ENCODE data around the gene F12.
A peak's percentile ranks its signal among the peaks of the same experiment; 100 is the strongest.

F12 gene

DNA sequence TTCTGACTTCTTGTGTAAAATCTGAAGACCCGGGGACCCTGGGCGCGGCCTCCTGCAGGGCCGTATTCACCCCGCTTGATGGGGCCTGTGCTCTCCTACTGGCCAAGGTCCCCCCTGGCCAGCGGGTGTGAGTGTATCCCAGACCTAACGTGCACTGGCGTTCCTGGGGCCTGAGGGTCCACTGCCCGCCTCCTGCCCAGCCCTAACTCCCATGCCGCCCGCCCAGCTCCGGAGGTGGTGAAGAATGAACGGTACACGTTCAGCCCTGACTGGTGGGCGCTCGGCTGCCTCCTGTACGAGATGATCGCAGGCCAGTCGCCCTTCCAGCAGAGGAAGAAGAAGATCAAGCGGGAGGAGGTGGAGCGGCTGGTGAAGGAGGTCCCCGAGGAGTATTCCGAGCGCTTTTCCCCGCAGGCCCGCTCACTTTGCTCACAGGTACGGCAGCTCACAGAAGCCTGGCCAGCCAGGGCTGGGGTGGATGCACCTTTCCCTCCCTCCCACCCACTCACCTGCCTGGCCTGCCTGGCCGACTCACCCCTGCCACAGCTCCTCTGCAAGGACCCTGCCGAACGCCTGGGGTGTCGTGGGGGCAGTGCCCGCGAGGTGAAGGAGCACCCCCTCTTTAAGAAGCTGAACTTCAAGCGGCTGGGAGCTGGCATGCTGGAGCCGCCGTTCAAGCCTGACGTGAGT is 26.6 kb upstream of the F12 start:
- Histone ChIP-seq H3K4me3 (replicated peaks; ENCODE audit: insufficient read depth, low read length) (no peak overlapping the region), H3K27me3 (ENCODE audit: insufficient read depth, poor library complexity, severe bottlenecking) (no peaks in the 10 kb centered on the region), H3K27ac (replicated peaks) (no peak overlapping the region)
- DNase-seq (ENCODE audit: low read depth in 1 of 2, low spot score in 1 of 2): peak in 1 of 2 experiments; percentile 38
- no peak for TF ChIP-seq GABPA (IDR thresholded peaks at IDR 0.05; ENCODE audit: low read depth)
- TF ChIP-seq POLR2AphosphoS5 (IDR thresholded peaks at IDR 0.05; ENCODE audit: low read depth): peak; percentile 64

DNA sequence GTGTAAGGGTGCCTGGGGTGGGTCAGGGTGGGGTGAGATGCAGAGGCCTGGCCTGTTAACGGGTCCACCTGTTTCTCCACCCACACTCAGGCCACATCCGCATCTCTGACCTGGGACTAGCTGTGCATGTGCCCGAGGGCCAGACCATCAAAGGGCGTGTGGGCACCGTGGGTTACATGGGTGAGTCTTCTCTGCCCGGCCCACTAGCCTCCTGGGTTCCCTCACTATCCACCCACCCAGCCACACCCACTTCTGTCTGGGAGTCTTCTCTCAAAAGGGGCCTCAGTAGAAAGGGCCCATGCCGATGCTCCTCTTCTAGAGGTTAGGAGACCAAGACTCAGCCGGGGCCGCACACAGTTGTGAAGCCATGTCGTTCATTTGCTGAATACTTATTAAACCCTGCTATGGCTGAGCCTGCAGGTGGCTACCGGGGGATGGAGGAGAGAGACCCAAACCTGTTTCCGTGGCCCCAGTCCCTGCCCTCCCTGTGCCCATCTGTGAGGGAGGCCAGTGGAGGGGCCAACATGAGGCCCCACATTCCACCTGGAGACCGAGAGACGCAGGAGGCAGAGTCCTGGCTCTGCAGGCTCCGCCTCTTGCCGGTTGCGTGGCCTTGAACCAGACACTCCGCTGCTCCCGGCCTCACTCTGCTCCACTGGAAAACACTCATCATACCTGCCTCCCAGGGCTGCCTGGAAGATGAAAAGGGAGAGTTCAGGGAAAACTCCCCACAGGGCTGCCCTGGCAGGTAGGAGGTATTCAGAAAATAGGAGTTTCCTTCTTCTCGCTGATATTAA is 25.8 kb upstream of the F12 start:
- TF ChIP-seq GABPA (IDR thresholded peaks at IDR 0.05; ENCODE audit: low read depth) (no peak), SPI1 (IDR thresholded peaks at IDR 0.05; ENCODE audit: borderline replicate concordance, low read depth) (no peak), POLR2AphosphoS5 (IDR thresholded peaks at IDR 0.05; ENCODE audit: low read depth) (no peak)
- TF ChIP-seq, protein P1, sequence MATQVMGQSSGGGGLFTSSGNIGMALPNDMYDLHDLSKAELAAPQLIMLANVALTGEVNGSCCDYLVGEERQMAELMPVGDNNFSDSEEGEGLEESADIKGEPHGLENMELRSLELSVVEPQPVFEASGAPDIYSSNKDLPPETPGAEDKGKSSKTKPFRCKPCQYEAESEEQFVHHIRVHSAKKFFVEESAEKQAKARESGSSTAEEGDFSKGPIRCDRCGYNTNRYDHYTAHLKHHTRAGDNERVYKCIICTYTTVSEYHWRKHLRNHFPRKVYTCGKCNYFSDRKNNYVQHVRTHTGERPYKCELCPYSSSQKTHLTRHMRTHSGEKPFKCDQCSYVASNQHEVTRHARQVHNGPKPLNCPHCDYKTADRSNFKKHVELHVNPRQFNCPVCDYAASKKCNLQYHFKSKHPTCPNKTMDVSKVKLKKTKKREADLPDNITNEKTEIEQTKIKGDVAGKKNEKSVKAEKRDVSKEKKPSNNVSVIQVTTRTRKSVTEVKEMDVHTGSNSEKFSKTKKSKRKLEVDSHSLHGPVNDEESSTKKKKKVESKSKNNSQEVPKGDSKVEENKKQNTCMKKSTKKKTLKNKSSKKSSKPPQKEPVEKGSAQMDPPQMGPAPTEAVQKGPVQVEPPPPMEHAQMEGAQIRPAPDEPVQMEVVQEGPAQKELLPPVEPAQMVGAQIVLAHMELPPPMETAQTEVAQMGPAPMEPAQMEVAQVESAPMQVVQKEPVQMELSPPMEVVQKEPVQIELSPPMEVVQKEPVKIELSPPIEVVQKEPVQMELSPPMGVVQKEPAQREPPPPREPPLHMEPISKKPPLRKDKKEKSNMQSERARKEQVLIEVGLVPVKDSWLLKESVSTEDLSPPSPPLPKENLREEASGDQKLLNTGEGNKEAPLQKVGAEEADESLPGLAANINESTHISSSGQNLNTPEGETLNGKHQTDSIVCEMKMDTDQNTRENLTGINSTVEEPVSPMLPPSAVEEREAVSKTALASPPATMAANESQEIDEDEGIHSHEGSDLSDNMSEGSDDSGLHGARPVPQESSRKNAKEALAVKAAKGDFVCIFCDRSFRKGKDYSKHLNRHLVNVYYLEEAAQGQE (IDR thresholded peaks at IDR 0.05; ENCODE audit: insufficient replicate concordance, low read depth): no peak
- TF ChIP-seq, protein P2, sequence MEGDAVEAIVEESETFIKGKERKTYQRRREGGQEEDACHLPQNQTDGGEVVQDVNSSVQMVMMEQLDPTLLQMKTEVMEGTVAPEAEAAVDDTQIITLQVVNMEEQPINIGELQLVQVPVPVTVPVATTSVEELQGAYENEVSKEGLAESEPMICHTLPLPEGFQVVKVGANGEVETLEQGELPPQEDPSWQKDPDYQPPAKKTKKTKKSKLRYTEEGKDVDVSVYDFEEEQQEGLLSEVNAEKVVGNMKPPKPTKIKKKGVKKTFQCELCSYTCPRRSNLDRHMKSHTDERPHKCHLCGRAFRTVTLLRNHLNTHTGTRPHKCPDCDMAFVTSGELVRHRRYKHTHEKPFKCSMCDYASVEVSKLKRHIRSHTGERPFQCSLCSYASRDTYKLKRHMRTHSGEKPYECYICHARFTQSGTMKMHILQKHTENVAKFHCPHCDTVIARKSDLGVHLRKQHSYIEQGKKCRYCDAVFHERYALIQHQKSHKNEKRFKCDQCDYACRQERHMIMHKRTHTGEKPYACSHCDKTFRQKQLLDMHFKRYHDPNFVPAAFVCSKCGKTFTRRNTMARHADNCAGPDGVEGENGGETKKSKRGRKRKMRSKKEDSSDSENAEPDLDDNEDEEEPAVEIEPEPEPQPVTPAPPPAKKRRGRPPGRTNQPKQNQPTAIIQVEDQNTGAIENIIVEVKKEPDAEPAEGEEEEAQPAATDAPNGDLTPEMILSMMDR (IDR thresholded peaks at IDR 0.05; ENCODE audit: insufficient read depth, low read length): no peak
- Histone ChIP-seq H3K27me3 (ENCODE audit: insufficient read depth, poor library complexity, severe bottlenecking) (no peaks in the 10 kb centered on the region), H3K27ac (replicated peaks) (no peak overlapping the region), H3K4me3 (replicated peaks; ENCODE audit: insufficient read depth, low read length) (no peak overlapping the region)
- peak in 1 of 2 experiments; percentile 31 for DNase-seq (ENCODE audit: low read depth in 1 of 2, low spot score in 1 of 2)

DNA sequence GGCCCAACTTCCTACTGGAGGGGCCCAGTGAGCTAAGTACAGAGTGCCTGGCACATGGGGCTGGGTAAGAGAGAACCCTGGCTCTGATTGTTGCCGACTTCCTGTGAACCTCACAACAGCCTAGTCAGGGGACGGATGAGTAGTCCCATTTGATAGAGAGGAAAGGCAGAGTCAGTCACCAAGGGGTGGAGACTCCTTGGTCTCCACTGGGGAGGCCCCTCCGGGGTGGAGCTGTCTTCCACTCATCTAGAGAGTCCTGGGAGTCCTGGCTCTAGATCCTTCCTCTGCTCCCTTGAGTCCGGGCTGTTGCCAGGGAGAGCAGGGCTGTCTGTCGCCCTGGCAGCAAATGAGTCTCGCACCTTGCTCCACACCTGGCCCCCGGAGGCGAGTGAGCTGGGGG is 25.1 kb upstream of the F12 start:
- Histone ChIP-seq H3K27me3 (ENCODE audit: insufficient read depth, poor library complexity, severe bottlenecking) (no peaks in the 10 kb centered on the region), H3K4me3 (replicated peaks; ENCODE audit: insufficient read depth, low read length) (no peak overlapping the region), H3K27ac (replicated peaks) (peak overlapping the region; percentile 20; the same call in 1 of the 2 replicates)
- no peak for TF ChIP-seq POLR2AphosphoS5 (IDR thresholded peaks at IDR 0.05; ENCODE audit: low read depth)
- TF ChIP-seq, protein P2 (IDR thresholded peaks at IDR 0.05; ENCODE audit: insufficient read depth, low read length): no peak
- no peak for TF ChIP-seq SPI1 (IDR thresholded peaks at IDR 0.05; ENCODE audit: borderline replicate concordance, low read depth)
- TF ChIP-seq GABPA (IDR thresholded peaks at IDR 0.05; ENCODE audit: low read depth): no peak
- TF ChIP-seq, protein P1 (IDR thresholded peaks at IDR 0.05; ENCODE audit: insufficient replicate concordance, low read depth): no peak
- no peak for DNase-seq (ENCODE audit: low read depth in 1 of 2, low spot score in 1 of 2)

DNA sequence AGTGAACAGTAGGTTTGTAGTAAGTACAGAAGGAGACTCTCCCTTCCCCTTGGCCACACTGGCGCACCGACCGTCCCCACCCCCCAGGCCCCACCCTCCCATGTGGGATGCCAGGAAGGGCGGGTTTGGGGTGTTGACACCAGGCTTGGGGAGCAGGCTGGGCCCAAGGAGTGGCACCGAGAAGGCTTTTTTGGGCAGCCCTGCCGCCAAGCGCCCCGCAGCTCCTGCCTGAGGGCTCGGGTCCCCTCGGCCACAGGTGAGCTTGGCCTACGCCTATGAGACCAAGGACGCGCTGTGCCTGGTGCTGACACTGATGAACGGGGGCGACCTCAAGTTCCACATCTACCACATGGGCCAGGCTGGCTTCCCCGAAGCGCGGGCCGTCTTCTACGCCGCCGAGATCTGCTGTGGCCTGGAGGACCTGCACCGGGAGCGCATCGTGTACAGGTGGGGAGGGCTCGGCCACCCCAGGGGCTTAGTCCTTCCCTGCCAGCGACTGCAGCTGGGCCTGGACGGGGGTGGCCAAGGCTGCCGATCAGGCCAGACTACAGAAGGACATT is 24.4 kb upstream of the F12 start:
- H3K27me3 ChIP-seq (ENCODE audit: insufficient read depth, poor library complexity, severe bottlenecking): no peaks in the 10 kb centered on the region
- H3K27ac ChIP-seq (replicated peaks): peak overlapping the region; percentile 20; the same call in 1 of the 2 replicates
- H3K4me3 ChIP-seq (replicated peaks; ENCODE audit: insufficient read depth, low read length): no peak overlapping the region
- TF ChIP-seq, protein P1 (IDR thresholded peaks at IDR 0.05; ENCODE audit: insufficient replicate concordance, low read depth): no peak
- no peak; the same call in 1 of the 2 replicates for TF ChIP-seq POLR2AphosphoS5 (IDR thresholded peaks at IDR 0.05; ENCODE audit: low read depth)
- TF ChIP-seq GABPA (IDR thresholded peaks at IDR 0.05; ENCODE audit: low read depth): no peak
- TF ChIP-seq, protein P2 (IDR thresholded peaks at IDR 0.05; ENCODE audit: insufficient read depth, low read length): no peak
- no peak for TF ChIP-seq SPI1 (IDR thresholded peaks at IDR 0.05; ENCODE audit: borderline replicate concordance, low read depth)
- peak in 1 of 2 experiments; percentile 44 for DNase-seq (ENCODE audit: low read depth in 1 of 2, low spot score in 1 of 2)

All from HL-60 (cell line).